ENCODE measurements around the gene LANCL3.

Gene LANCL3

GRCh38 chrX:37701588-37701987 lies 130.1 kb downstream of the LANCL3 start:
- TF ChIP-seq YY1 (IDR thresholded peaks at IDR 0.05; ENCODE audit: low read depth) (no peak), NFIC (IDR thresholded peaks at IDR 0.05) (no peak), RAD21 (IDR thresholded peaks at IDR 0.05; ENCODE audit: low read depth) (no peak)

DNA sequence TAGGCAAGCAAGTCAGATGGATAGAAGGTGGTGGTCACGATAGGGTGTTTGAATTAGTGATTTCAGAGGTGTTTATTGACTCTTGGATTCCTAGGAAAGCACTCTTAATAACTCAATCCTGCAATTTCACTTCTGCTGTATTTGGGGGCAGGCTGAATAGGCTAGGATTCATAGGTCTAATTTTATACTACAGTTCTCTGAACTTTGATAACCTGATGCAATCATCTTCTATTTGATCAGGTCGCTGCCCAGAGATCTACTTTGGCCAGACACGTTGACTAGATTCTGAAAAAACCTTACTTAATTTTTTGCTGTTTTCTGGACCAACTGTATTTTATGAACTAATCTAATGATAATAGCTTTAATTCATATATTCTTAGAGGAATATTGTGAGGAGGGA lies 140.5 kb downstream of the LANCL3 start:
- TF ChIP-seq FOXM1 (IDR thresholded peaks at IDR 0.05; ENCODE audit: borderline replicate concordance, low read depth) (no peak), TAF1 (IDR thresholded peaks at IDR 0.05; ENCODE audit: low read depth) (no peak), TCF12 (IDR thresholded peaks at IDR 0.05; ENCODE audit: low read depth) (no peak), ZBTB7A (IDR thresholded peaks at IDR 0.05; ENCODE audit: low read depth) (no peak), CREB1 (IDR thresholded peaks at IDR 0.05; ENCODE audit: low read depth) (no peak), NFIC (IDR thresholded peaks at IDR 0.05) (no peak)

GRCh38 chrX:37712458-37712857 lies 141.0 kb downstream of the LANCL3 start:
- TF ChIP-seq NFIC (IDR thresholded peaks at IDR 0.05) = no peak
- TF ChIP-seq YY1 (IDR thresholded peaks at IDR 0.05; ENCODE audit: low read depth) = no peak
- TF ChIP-seq CEBPB (IDR thresholded peaks at IDR 0.05) = no peak
- TF ChIP-seq MAX (IDR thresholded peaks at IDR 0.05) = no peak
- no peak for TF ChIP-seq TAF1 (IDR thresholded peaks at IDR 0.05; ENCODE audit: low read depth)
- no peak for TF ChIP-seq TEAD4 (IDR thresholded peaks at IDR 0.05)
- TF ChIP-seq FOXM1 (IDR thresholded peaks at IDR 0.05; ENCODE audit: borderline replicate concordance, low read depth) = no peak
- TF ChIP-seq USF1 (IDR thresholded peaks at IDR 0.05) = no peak
- TF ChIP-seq RAD21 (IDR thresholded peaks at IDR 0.05; ENCODE audit: low read depth) = no peak
- no peak for TF ChIP-seq CREB1 (IDR thresholded peaks at IDR 0.05; ENCODE audit: low read depth)
- TF ChIP-seq EGR1 (IDR thresholded peaks at IDR 0.05) = no peak
- TF ChIP-seq TCF12 (IDR thresholded peaks at IDR 0.05; ENCODE audit: low read depth) = no peak
- no peak for TF ChIP-seq EP300 (IDR thresholded peaks at IDR 0.05; ENCODE audit: borderline replicate concordance)
- no peak for TF ChIP-seq REST (IDR thresholded peaks at IDR 0.05; ENCODE audit: low read depth)

DNA sequence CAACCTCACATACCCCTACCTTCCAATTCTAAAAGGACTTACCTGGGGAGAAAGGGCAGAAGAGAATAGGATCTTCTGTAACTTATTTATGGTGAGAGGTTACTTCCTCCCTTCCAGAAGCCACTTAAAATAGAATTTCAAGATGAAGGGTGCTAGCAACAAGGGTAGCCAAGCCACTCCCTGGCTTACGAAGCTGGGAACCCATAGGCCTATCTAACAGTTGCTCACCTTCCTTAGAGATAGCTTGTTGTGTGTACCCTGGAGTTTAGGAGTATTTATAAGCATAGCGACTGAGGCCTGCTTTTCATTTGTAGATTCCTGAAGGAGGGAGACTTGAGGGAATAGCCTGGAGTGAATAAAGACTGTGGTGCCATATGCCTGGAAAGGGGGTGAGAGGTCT lies 143.0 kb downstream of the LANCL3 start:
- TF ChIP-seq NFIC (IDR thresholded peaks at IDR 0.05) (no peak), CEBPB (IDR thresholded peaks at IDR 0.05) (no peak), USF1 (IDR thresholded peaks at IDR 0.05) (no peak), MAX (IDR thresholded peaks at IDR 0.05) (no peak), RAD21 (IDR thresholded peaks at IDR 0.05; ENCODE audit: low read depth) (no peak), ZBTB7A (IDR thresholded peaks at IDR 0.05; ENCODE audit: low read depth) (no peak), CREB1 (IDR thresholded peaks at IDR 0.05; ENCODE audit: low read depth) (no peak), TEAD4 (IDR thresholded peaks at IDR 0.05) (no peak), TAF1 (IDR thresholded peaks at IDR 0.05; ENCODE audit: low read depth) (no peak), FOXM1 (IDR thresholded peaks at IDR 0.05; ENCODE audit: borderline replicate concordance, low read depth) (no peak), TCF12 (IDR thresholded peaks at IDR 0.05; ENCODE audit: low read depth) (no peak)

DNA sequence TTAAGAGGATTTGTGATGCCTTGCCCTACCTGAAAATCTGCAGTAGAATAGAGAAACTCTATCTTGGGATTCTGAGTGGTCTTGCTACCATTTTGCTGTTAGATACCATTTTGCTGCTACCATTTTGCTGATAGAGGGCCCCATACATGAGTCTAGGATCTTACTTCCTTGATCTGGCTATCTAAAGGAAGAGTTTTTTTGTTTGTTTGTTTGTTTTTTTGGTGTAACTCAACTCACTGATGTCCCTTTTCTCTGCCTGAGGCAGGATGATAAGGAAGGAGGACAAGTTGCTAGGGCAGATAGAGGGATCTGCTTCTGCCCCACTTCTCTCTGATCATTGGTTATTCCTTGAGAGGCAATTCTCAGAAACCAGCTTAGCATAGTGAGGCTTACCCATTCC lies 145.1 kb downstream of the LANCL3 start:
- TF ChIP-seq TAF1 (IDR thresholded peaks at IDR 0.05; ENCODE audit: low read depth) = no peak
- TF ChIP-seq TCF12 (IDR thresholded peaks at IDR 0.05; ENCODE audit: low read depth) = no peak
- no peak for TF ChIP-seq NFIC (IDR thresholded peaks at IDR 0.05)
- TF ChIP-seq ZBTB7A (IDR thresholded peaks at IDR 0.05; ENCODE audit: low read depth) = no peak
- TF ChIP-seq EP300 (IDR thresholded peaks at IDR 0.05; ENCODE audit: borderline replicate concordance) = no peak
- no peak for TF ChIP-seq CEBPB (IDR thresholded peaks at IDR 0.05)
- TF ChIP-seq USF1 (IDR thresholded peaks at IDR 0.05) = no peak
- TF ChIP-seq CREB1 (IDR thresholded peaks at IDR 0.05; ENCODE audit: low read depth) = no peak
- no peak for TF ChIP-seq MAX (IDR thresholded peaks at IDR 0.05)
- no peak for TF ChIP-seq REST (IDR thresholded peaks at IDR 0.05; ENCODE audit: low read depth)
- TF ChIP-seq EGR1 (IDR thresholded peaks at IDR 0.05) = no peak
- no peak for TF ChIP-seq TEAD4 (IDR thresholded peaks at IDR 0.05)
- no peak for TF ChIP-seq RAD21 (IDR thresholded peaks at IDR 0.05; ENCODE audit: low read depth)
- TF ChIP-seq YY1 (IDR thresholded peaks at IDR 0.05; ENCODE audit: low read depth) = no peak
- no peak for TF ChIP-seq FOXM1 (IDR thresholded peaks at IDR 0.05; ENCODE audit: borderline replicate concordance, low read depth)

Measured in Ishikawa (cell line).